IPS DF 6.9 (cell line): ENCODE data around the gene CPNE5.

Experiments
- DNase-seq: peaks from one replicate; pipeline ENCODE4 v3.0.0-alpha.2; 2013; ENCODE audit warnings: low read depth, low spot score
- H3K27ac ChIP-seq: one replicate; pipeline ENCODE4 v1.5.1; 2013; ENCODE audit warnings: low read length, control low read depth
- H3K27me3 ChIP-seq: 2 replicates; pipeline ENCODE4 v1.6.1; 2013; ENCODE audit warnings: mild to moderate bottlenecking, low read length; ENCODE audit not compliant: control insufficient read depth, insufficient read depth
- H3K36me3 ChIP-seq: 2 replicates; pipeline ENCODE4 v1.6.1; 2013; ENCODE audit warnings: low read length; ENCODE audit not compliant: control insufficient read depth, insufficient read depth
- H3K4me1 ChIP-seq: 2 replicates; pipeline ENCODE4 v1.6.1; 2013; ENCODE audit warnings: low read length; ENCODE audit not compliant: control insufficient read depth, insufficient read depth
- H3K4me3 ChIP-seq: 2 replicates; pipeline ENCODE4 v1.5.1; 2013; ENCODE audit warnings: mild to moderate bottlenecking, low read length
- H3K9me3 ChIP-seq: 2 replicates; pipeline ENCODE4 v1.6.1; 2013; ENCODE audit warnings: low read length, inconsistent platforms; ENCODE audit not compliant: control insufficient read depth, insufficient read depth
- WGBS: extraction: QIAGEN DNeasy Blood & Tissue Kit; methylation state at CpG from one replicate; pipeline ENCODE4 v1.1.7; 2013; ENCODE audit warnings: mixed read lengths, missing lambda C conversion rate; ENCODE audit not compliant: insufficient read length, insufficient coverage; 5-methylcytosine and 5-hydroxymethylcytosine counted together

The CPNE5 gene

DNA sequence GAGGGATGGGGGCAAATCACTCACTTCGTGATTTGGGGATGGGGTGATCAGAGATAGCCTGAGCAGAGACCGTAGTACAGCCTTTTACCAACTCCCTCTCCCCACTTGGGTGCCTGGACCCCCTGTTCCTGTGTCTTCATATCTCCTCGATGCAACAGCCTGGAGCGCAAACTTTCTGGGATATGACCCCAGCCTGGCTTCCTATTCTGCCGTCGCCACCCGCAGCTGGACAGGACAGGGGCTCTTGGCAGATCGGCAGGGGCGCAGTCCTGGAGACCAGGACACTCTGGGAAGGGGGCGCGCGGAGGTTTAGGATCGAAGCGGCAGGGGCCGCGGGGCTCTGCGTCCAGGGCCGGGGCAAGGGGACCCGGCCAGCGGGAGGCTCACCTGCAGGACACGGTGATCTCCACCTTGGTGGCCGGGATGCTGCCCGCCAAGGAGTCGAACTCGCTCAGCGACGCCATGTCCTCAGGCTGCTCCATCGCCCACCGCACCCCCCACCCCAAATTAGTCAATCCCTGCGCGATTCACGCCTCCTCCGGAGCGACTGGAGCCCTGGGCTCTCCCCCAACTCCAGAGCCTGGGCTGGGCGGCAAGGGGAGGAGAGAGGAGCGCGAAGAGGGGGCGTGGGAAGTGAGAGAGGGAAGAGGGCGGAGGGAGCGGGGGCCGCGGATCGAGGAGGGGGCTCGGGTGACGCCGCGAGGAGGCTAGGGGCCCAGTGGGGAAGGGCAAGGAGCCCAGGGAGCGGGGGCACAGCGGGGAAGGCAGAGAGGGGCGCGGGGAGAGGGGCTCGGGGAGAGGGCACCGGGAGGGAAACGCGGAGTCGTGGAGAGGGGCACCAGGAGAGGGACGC, at the start of gene CPNE5:
TSS of gene CPNE5 (minus strand) at position 549 of the 853 bp plus-strand sequence. CDS start at position 482, 67 bp downstream.
- H3K27me3 ChIP-seq = peaks cover 25% of the 10 kb centered on the region
- no peak for DNase-seq

DNA sequence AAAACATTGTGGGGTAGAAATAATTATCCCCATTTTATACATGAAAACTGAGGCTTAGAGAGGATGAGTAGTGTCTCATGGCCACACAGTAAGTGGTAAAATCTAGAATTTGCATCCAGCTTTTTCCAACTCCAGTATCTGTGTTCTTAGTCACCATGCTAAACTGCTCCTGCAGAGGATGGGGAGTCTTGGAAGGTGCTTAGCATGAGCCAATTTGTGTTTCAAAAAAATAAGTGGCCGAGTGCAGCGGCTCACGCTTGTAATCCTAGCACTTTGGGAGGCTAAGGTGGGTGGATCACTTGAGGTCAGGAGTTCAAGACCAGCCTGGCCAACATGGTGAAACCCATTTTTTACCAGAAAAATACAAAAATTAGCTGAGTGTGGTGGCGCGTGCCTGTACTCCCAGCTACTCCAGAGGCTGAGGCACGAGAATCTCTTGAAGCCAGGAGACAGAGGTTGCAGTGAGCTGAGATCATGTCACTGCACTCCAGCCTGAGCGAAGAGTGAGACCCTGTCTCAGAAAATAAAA, 48.9 kb upstream of the CPNE5 start:
- Histone ChIP-seq H3K9me3 (no peaks in the 10 kb centered on the region), H3K4me1 (no peaks in the 10 kb centered on the region), H3K27ac (no peak overlapping the region), H3K27me3 (no peaks in the 10 kb centered on the region), H3K36me3 (no peaks in the 10 kb centered on the region), H3K4me3 (no peak overlapping the region)
- DNase-seq = no peak
- no CpG with 5 or more reads among the region's 7 CpGs for WGBS

More for the DNA sequence above, at the start of gene CPNE5:
- peak within 1 kb of the TSS; percentile 72 for H3K4me3 ChIP-seq
- no peaks in the 10 kb centered on the region for H3K36me3 ChIP-seq
- H3K9me3 ChIP-seq = no peaks in the 10 kb centered on the region
- whole genome bisulfite sequencing = no CpG with 5 or more reads among the region's 57 CpGs
- no peak within 1 kb of the TSS for H3K27ac ChIP-seq
- peaks cover 2% of the 10 kb centered on the region; the same call in 1 of the 2 replicates for H3K4me1 ChIP-seq

DNA sequence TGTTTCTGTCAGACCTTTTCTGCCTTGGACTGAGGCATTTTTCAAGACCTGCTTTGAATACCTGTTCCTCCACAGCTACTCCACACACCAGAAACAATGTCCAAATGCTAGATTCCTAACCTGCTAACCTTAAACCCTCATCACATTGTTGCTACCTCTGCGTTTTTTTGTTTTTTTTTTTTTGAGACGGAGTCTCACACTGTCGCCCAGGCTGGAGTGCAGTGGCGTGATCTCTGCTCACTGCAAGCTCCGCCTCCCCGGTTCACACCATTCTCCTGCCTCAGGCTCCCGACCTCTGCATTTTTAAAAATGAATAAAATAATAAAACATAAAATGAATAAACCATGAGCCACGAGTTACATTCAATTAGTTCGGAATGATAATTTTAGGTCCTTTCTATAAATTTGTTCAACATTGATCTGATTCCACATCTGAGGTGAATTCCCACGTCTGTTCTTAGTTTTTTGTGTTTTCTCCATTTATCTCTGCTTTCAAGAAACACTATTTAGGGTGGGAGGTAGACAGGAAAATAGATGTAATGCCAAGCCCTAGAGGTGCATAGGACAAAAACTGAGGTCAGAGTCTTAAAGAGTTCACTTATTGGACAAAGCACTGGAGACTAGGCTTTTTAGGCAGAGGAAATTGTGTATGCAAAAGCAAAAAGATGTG, 47.8 kb upstream of the CPNE5 start:
- Histone ChIP-seq H3K4me1 (no peaks in the 10 kb centered on the region), H3K27me3 (no peaks in the 10 kb centered on the region), H3K4me3 (no peak overlapping the region), H3K27ac (no peak overlapping the region), H3K36me3 (no peaks in the 10 kb centered on the region), H3K9me3 (no peaks in the 10 kb centered on the region)
- no peak for DNase-seq
- no CpG with 5 or more reads among the region's 10 CpGs for WGBS

DNA sequence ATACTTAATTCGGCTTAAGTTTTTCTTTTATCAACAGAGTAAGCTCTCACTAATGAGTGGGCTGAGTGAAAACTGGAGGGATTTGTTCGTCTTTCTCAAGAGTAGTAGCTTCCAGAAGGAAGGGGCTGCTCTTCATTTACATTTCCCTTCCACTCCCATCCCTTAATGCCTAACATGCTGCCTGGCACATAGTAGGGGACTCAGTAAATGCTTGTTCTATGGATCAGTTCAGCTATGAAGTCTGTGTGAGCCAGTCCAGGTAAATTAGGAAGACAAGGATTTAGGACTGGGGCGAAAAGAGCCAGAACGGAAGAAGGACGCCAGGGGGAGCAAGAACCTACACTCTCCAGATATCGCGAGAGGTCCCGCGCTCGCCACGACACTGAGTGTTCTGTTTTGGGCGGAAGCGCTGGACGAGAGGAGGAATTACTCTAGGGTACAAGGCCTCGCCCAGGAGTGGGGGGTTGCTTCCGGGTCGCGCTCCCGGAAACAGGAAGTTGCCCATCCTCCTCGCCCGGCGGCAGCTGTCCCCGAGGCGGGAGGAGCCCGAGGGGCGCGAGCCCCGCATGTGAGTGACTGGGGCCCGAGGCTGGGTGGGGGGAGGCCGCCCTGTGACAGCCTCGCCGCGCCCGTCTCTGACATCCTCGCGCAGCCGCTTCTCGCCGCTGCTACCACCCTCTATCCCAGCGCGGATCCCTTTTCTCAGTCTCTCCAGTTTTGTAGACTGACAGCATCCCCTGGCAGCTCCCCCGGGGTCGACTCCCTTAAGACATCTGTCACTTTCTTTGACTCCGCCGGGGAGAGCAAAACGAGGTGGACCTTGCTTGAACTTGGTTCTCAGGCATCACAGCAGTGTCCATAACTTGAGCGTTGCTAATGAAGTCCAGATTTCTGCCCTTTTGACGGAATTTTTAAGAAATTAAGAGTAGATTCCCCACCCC, 46.5 kb upstream of the CPNE5 start, which contains the start of gene C6orf89:
TSS of gene C6orf89 (plus strand) at position 492 of the 941 bp plus-strand sequence. CDS start 13,493 bp downstream, outside the sequence.
- H3K4me1 ChIP-seq = no peaks in the 10 kb centered on the region
- no peaks in the 10 kb centered on the region for H3K9me3 ChIP-seq
- H3K27ac ChIP-seq = no peak within 1 kb of the TSS
- no peaks in the 10 kb centered on the region for H3K36me3 ChIP-seq
- no CpG with 5 or more reads among the region's 48 CpGs for WGBS
- peak; percentile 97 for DNase-seq
- H3K27me3 ChIP-seq = no peaks in the 10 kb centered on the region
- peak within 1 kb of the TSS; percentile 61 for H3K4me3 ChIP-seq

DNA sequence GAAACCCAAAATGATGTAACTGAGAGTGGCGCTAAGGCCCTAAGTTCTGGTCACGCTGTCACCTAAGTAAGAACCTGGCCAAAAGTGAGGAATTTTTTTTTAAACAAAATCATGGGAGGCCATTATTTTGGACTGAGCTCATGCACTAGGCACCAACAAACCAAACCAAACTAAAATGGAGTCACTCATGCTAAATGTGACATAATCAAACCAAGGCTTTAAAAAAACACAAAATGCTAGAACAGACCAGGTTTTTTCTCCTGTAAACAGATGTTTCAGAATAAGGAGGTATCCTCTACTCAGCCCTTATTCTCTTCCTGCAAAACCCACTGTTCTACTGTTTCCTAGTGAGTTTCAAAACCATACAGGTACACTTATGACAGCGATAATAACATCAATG, 45.4 kb upstream of the CPNE5 start:
- H3K4me3 ChIP-seq = no peak overlapping the region
- H3K9me3 ChIP-seq = no peaks in the 10 kb centered on the region
- H3K36me3 ChIP-seq = no peaks in the 10 kb centered on the region
- H3K27ac ChIP-seq = no peak overlapping the region
- no peaks in the 10 kb centered on the region for H3K4me1 ChIP-seq
- DNase-seq = no peak
- no CpG with 5 or more reads among the region's 3 CpGs for WGBS
- no peaks in the 10 kb centered on the region for H3K27me3 ChIP-seq

DNA sequence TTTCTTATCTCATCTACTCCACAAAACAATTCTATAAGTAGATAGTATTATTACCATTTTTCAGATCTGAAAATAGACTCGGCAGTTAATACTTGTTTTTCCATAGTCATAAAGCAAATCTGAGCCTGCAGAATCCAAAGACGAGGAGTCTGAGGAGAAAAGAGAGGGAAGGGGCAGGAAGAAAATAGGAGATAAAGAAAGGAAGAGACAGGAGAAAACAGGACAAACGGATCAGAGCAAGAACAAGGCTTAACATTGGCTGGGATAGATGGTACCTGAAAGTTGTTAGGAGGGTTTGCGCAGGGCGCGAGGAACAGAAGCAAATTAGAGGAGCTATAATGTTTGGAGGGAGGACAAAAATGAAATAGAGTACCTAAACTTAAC, 36.0 kb upstream of the CPNE5 start:
- no peak for DNase-seq
- H3K36me3 ChIP-seq = no peaks in the 10 kb centered on the region
- H3K27me3 ChIP-seq = no peaks in the 10 kb centered on the region
- no peaks in the 10 kb centered on the region for H3K4me1 ChIP-seq
- WGBS = no CpG with 5 or more reads among the region's 6 CpGs
- no peaks in the 10 kb centered on the region for H3K9me3 ChIP-seq
- no peak overlapping the region for H3K27ac ChIP-seq
- H3K4me3 ChIP-seq = peak overlapping the region; percentile 71; the same call in 1 of the 2 replicates

DNA sequence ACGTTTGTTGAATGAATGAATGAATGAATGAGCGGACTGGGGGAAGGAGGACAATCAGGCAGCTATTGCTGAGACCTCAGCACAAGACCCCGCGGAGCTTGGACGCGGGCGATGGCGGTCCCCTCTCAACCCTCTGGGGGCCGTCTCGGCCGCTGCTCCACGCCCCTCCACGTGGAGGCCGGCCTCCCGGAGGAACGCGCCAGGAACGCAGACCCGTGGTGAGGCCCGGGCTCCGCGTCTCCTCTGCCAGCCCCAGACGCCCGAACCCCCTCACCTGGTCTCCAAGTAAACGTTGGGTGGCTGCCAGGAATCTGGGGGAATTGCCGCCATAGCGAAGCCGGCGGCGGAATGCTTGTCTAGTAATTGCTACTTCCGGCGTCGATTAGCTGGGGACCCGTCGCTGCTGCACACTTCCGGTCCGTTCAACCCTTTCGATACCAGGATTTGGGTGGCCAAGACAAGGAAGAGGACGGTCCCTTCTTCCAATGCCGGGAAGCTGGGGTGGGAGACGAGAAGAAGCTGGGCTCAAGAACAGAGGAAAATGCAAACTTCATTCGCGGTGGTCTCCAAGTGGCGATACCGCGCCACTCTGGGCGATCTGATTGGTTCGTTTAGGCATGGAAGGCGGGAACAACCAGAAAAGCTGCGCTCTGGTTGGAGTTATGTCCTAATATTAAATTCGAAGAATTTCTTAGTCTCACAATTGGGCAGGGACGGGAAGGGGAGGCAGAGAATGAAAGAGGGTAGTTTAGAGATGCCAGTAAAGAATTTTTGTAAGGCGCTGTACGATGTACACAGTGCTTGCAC, 35.4 kb upstream of the CPNE5 start, which contains the start of gene PPIL1:
TSS of gene PPIL1 (minus strand) at position 361 of the 807 bp plus-strand sequence. CDS start at position 330, 31 bp downstream.
- Histone ChIP-seq H3K9me3 (no peaks in the 10 kb centered on the region), H3K36me3 (no peaks in the 10 kb centered on the region), H3K4me1 (no peaks in the 10 kb centered on the region), H3K27me3 (no peaks in the 10 kb centered on the region), H3K27ac (no peak within 1 kb of the TSS), H3K4me3 (peak within 1 kb of the TSS; percentile 71; the same call in 1 of the 2 replicates)
- DNase-seq = peak; percentile 71
- WGBS = no CpG with 5 or more reads among the region's 54 CpGs

DNA sequence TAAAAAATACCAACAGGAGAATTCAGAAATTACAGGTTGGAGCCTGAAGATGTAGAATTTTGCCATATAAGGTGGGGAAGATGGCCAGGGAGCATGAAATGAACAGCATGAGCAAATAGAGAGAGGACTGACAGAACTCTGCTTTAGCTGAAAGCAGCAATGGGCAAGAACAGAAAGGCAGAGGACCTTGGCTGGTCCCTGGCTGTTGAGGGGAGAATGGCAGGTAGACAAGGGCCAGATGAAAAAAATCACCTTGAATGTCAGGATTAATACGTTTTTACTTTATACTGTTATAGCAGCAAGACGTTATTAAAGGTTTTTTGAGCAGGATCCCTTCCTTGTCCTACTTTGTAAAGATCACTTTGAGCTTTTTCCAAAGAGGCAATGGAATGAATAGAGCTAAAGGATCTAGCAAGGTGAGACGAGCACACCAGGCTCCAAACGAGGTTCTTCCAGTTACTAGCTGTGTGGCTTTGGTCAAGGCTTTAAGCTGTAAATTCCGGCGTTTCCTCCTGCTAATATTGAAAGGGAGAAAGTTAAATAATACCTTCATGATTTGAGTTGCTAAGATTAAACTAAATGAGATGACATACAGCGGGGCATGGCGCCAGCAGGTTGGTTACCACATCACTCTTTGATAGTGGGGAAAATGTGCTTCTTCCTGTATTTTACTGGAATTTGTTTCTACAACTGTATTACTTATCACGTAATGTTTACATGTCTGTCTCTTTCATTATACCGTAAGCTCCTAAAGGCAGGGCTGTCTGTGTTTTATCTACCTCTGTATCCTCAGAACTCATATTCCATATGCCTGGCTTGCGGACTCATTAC, 34.6 kb upstream of the CPNE5 start:
- Histone ChIP-seq H3K9me3 (no peaks in the 10 kb centered on the region), H3K36me3 (no peaks in the 10 kb centered on the region), H3K4me1 (no peaks in the 10 kb centered on the region), H3K27ac (no peak overlapping the region), H3K4me3 (peak overlapping the region; percentile 71; the same call in 1 of the 2 replicates), H3K27me3 (no peaks in the 10 kb centered on the region)
- WGBS = no CpG with 5 or more reads among the region's 11 CpGs
- no peak for DNase-seq

DNA sequence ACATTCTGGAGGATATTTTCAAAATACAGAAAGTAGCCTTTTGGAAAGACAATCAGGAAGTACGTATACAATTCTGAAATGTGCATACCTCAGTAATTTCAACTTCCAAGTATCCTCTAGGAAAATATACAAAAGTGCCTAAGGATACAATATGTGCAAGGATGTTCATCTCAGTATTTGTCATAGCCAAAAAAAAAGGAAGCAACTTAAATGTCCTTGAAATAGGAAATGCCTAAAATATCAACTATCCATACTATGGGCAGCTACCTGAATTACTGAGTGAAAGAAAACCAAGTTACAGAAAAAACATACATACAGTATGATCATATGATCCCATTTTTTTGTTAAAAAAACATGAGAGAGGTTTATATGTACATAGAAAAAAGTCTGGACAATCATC, 33.9 kb upstream of the CPNE5 start:
- H3K36me3 ChIP-seq = no peaks in the 10 kb centered on the region; the same call in 1 of the 2 replicates
- H3K4me3 ChIP-seq = no peak overlapping the region
- DNase-seq = no peak

More for the DNA sequence above, 33.9 kb upstream of the CPNE5 start:
- no CpG with 5 or more reads among the region's 1 CpG for WGBS
- H3K27ac ChIP-seq = no peak overlapping the region
- no peaks in the 10 kb centered on the region for H3K4me1 ChIP-seq
- no peaks in the 10 kb centered on the region for H3K9me3 ChIP-seq
- no peaks in the 10 kb centered on the region for H3K27me3 ChIP-seq
